Mesodermal cell (in vitro differentiated cells): ENCODE results near the gene SPAG4.

Experiments
- H3K27ac ChIP-seq: 2 replicates; pipeline ENCODE4 v1.7.0; 2013; ENCODE audit warnings: mild to moderate bottlenecking, low read depth, low read length, moderate library complexity; ENCODE audit not compliant: severe bottlenecking
- H3K36me3 ChIP-seq: 2 replicates; pipeline ENCODE4 v1.7.1; 2013; ENCODE audit warnings: mild to moderate bottlenecking, low read length, moderate library complexity; ENCODE audit not compliant: control insufficient read depth, insufficient read depth
- H3K4me1 ChIP-seq: one replicate; pipeline ENCODE4 v1.7.1; 2013; ENCODE audit warnings: mild to moderate bottlenecking, low read length; ENCODE audit not compliant: insufficient read depth, control insufficient read depth, poor library complexity, severe bottlenecking
- H3K4me3 ChIP-seq: 2 replicates; pipeline ENCODE4 v1.7.0; 2013; ENCODE audit warnings: low read length, control low read depth, mild to moderate bottlenecking; ENCODE audit not compliant: insufficient read depth, poor library complexity, severe bottlenecking; ENCODE audit errors: extremely low read depth
- H3K9me3 ChIP-seq: 2 replicates; pipeline ENCODE4 v1.7.1; 2013; ENCODE audit warnings: mild to moderate bottlenecking, low read length, moderate library complexity; ENCODE audit not compliant: control insufficient read depth
- whole genome bisulfite sequencing, 2 experiments: methylation state at CpG; one replicate each; pipeline ENCODE4 v1.1.5; 2013; ENCODE audit warnings: missing lambda C conversion rate in 2 of 2; ENCODE audit not compliant: insufficient coverage in 2 of 2; 5-methylcytosine and 5-hydroxymethylcytosine counted together

SPAG4 gene

GRCh38 chr20:35583636-35584560 is 31.7 kb upstream of the SPAG4 start:
- 94% methylated on average over 11 to 17 of the region's 18 CpGs for WGBS, 2 experiments

DNA sequence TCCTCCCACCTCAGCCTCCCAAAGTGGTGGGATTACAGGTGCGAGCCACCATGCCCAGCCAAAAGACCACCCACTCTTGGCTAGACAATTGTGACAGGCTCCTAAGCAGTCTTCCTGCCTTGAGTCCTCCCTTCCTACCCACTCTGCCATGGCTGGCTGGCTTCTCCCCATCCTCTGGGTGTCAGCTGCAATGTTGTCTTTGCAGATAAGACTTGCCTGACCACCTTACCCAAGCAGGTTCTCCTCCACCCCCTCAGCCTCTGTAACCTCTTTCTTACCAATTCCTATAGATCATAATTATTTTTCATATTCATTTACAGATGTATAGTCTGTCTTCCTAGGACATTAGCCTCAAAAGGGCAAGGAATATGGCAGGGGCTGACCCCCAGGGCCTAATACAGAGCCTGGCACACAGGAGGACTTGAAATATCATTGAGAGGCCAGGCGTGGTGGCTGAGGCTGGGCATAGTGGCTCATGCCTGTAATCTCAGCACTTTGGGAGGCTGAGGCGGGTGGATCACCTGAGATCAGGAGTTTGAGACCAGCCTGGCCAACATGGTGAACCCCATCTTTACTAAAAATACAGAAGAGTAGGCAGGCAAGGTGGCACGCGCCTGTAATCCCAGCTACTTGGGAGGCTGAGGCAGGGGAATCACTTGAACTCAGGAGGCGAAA is 28.7 kb upstream of the SPAG4 start:
- Histone ChIP-seq H3K9me3 (no peaks in the 10 kb centered on the region), H3K4me1 (peaks cover 2% of the 10 kb centered on the region), H3K36me3 (no peaks in the 10 kb centered on the region), H3K4me3 (no peak overlapping the region), H3K27ac (no peak overlapping the region)
- 96% methylated on average over 5 of the region's 6 CpGs for WGBS, 2 experiments

More at GRCh38 chr20:35583636-35584560, 31.7 kb upstream of the SPAG4 start:
- Histone ChIP-seq H3K27ac (no peak overlapping the region), H3K36me3 (no peaks in the 10 kb centered on the region), H3K4me1 (peaks cover 2% of the 10 kb centered on the region), H3K4me3 (no peak overlapping the region), H3K9me3 (no peaks in the 10 kb centered on the region)

DNA sequence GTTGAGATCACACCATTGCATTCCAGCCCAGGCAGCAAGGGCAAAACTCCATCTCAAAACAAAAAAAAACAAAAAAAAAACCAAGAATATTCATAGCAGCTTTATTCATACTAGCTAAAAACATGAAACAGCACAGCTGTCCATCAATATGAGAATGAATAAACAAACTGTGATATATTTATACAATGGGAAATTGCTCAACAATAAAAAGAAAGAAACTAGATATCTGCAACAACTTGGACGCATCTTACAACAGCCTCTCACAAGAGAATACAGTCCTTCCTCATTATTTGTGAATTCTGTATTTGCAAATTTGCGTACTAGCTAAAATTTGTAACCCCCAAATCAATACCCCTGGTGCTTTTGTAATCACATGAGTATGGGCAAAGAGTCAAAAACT is 28.2 kb upstream of the SPAG4 start:
- WGBS, 2 experiments = 100% methylated on average over 1 of the region's 2 CpGs; no CpG with 5 or more reads in 1 of the 2 experiments
- no peaks in the 10 kb centered on the region for H3K9me3 ChIP-seq
- H3K27ac ChIP-seq = no peak overlapping the region
- no peak overlapping the region for H3K4me3 ChIP-seq
- no peaks in the 10 kb centered on the region for H3K36me3 ChIP-seq
- peaks cover 2% of the 10 kb centered on the region for H3K4me1 ChIP-seq

DNA sequence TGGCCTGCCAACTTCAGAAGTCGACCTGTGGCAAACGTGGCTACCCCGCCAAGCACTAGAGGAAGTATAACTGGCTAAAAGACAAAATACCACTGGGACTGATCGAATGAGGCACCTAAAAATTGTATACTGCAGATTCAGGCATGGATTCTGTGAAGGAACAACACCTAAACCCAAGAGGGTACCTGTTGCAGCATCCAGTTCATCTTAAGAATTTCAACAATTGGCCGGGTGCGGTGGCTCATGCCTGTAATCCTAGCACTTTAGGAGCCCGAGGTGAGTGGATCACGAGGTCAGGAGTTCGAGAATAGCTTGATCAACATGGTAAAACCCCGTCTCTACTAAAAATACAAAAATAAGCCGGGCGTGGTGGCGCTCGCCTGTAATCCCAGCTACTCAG is 27.2 kb upstream of the SPAG4 start:
- WGBS, 2 experiments = 95 to 96% methylated on average over 10 to 13 of the region's 14 CpGs
- H3K4me3 ChIP-seq = no peak overlapping the region
- H3K36me3 ChIP-seq = no peaks in the 10 kb centered on the region
- H3K9me3 ChIP-seq = no peaks in the 10 kb centered on the region
- H3K27ac ChIP-seq = no peak overlapping the region
- H3K4me1 ChIP-seq = peaks cover 2% of the 10 kb centered on the region

DNA sequence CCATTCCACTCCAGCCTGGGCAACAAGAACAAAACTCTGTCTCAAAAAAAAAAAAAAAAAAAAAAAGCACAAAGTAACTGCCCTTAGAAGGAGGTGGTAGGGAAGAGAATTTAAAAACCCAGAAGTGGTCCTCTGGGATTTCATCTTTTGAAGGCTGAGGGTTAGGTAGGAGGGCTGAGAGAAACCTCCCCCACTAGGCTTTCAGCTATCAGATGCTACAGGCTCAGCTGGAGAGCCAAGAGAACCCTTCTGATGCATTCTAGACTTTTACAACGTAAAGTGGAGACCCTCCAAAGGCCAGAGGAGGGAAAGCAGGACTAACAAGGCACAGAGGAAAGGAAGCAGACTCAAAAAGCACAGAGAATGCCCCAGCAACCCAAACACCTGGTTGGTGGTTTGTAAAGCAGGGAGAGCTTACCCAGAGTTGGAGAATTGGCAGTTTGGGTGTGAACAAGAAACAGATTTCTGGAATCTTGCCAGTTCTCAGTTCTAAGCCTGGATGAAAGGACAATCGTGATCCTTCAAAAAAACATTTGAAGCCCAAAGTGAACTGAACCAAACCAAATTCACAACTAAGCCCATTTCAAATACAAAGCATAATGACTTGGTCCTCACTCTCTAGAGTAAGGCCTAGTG is 23.2 kb upstream of the SPAG4 start:
- WGBS, 2 experiments = 0 to 71% methylated on average over 1 to 2 of the region's 2 CpGs
- H3K27ac ChIP-seq = no peak overlapping the region
- no peaks in the 10 kb centered on the region for H3K9me3 ChIP-seq
- H3K4me1 ChIP-seq = no peaks in the 10 kb centered on the region
- H3K36me3 ChIP-seq = no peaks in the 10 kb centered on the region
- H3K4me3 ChIP-seq = no peak overlapping the region

- H3K27ac ChIP-seq = no peak overlapping the region
- H3K36me3 ChIP-seq = no peaks in the 10 kb centered on the region
- no peaks in the 10 kb centered on the region for H3K9me3 ChIP-seq
- no peak overlapping the region for H3K4me3 ChIP-seq
- H3K4me1 ChIP-seq = no peaks in the 10 kb centered on the region
- 93 to 94% methylated on average over 12 to 13 of the region's 17 CpGs for WGBS, 2 experiments
These were observed 20.2 kb upstream of the SPAG4 start for GRCh38 chr20:35595456-35595855.

GRCh38 chr20:35595901-35596300 is 19.7 kb upstream of the SPAG4 start:
- Histone ChIP-seq H3K36me3 (no peaks in the 10 kb centered on the region), H3K9me3 (no peaks in the 10 kb centered on the region), H3K4me3 (no peak overlapping the region), H3K27ac (no peak overlapping the region), H3K4me1 (no peaks in the 10 kb centered on the region)
- 80 to 89% methylated on average over 7 of the region's 7 CpGs for WGBS, 2 experiments

DNA sequence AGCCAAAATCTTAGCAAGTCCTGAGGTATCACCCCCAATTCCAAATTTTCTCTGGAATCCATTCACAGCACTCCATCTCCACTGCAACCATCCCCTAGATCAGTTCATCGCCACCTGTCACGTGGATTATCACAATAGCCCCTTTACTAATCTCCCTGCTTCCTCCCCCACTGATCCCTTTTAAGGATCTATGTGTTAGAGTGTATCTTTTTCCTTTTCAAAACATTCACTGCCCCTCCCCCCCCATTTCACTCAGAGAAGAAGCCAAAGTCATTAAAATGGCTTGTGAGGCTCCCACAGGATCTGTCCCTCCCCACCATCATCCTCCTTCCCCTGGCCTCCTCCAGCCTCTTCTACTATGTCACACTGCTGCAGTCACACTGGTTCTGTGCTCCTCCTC is 18.4 kb upstream of the SPAG4 start:
- H3K4me1 ChIP-seq = no peaks in the 10 kb centered on the region
- WGBS, 2 experiments = no CpG with 5 or more reads among the region's 2 CpGs
- H3K27ac ChIP-seq = no peak overlapping the region
- no peaks in the 10 kb centered on the region for H3K36me3 ChIP-seq
- no peak overlapping the region for H3K4me3 ChIP-seq
- no peaks in the 10 kb centered on the region for H3K9me3 ChIP-seq

- Histone ChIP-seq H3K4me3 (no peak overlapping the region), H3K36me3 (no peaks in the 10 kb centered on the region), H3K9me3 (no peaks in the 10 kb centered on the region), H3K4me1 (no peaks in the 10 kb centered on the region), H3K27ac (no peak overlapping the region)
- WGBS, 2 experiments = 81 to 88% methylated on average over 4 to 7 of the region's 7 CpGs
These were observed 17.2 kb upstream of the SPAG4 start for GRCh38 chr20:35598476-35598875.

DNA sequence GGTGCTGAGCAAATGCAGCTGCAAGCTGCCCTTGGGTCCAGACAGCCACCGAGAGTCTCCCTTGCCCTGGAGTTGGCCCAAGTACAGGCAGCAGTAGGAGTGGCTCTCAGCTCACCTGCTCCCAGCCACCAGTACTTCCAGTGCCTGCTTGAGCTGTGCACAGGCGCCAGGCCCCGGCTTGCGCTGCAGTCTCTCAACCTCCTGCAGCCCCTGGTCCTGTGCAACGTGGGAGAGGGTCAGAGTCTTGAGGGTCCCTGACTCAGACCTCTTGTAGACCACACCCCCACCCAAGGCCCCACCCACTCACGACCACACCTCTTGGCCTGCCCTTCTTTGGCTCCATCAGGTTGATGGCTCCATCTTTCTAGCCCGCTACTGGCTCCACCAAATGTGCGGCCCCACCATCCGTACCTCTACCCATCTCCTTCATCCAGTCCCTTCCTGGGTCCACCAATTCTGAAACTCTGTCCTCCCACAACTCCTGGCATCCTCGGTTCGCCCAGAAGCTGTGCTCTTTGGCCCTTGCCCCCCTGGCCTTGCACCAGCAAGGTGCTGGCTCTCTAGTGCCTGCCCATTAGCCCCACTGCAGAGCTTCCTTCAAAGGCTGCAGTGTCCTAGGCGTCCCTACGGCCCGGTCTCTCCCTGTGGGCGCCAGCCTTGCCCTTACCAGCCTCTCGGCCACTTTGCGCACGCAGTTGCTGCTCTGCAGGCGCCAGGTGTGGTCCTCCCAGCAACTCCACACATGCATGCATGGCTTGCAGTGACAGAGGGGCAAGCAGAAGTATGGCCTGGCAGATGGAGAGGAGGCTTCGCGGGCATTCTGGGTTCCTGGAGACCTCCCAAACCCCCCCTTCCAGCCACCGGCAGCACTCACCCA is 16.5 kb upstream of the SPAG4 start:
- Histone ChIP-seq H3K4me3 (no peak overlapping the region), H3K4me1 (no peaks in the 10 kb centered on the region), H3K36me3 (no peaks in the 10 kb centered on the region), H3K9me3 (no peaks in the 10 kb centered on the region), H3K27ac (no peak overlapping the region)
- 85 to 89% methylated on average over 18 to 20 of the region's 22 CpGs for WGBS, 2 experiments
